ENCODE data around the gene MSS51.
A peak's percentile ranks its signal among the peaks of the same experiment; 100 is the strongest.

MSS51 gene

DNA sequence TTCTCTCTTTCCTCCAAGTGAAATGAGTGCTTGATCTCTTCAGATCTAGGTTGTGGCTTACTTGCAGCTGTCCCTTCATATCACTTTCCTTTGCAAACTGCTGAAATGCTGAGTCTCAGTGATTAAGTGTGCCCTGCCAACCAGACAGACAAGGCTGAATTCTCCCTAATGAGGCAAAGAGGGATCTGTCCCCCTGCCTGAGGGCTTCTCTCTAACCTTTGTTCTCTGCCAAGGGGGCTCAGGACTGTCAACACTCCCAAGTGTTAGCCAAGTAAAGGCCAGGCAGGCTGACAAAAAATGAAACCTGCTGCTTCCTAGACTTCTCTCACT lies at the start of gene MSS51:
Gene MSS51, minus strand, starts transcription at position 24 of the 330 bp plus-strand sequence. CDS start 5,277 bp downstream, outside the sequence.
- no peak for FAIRE-seq

DNA sequence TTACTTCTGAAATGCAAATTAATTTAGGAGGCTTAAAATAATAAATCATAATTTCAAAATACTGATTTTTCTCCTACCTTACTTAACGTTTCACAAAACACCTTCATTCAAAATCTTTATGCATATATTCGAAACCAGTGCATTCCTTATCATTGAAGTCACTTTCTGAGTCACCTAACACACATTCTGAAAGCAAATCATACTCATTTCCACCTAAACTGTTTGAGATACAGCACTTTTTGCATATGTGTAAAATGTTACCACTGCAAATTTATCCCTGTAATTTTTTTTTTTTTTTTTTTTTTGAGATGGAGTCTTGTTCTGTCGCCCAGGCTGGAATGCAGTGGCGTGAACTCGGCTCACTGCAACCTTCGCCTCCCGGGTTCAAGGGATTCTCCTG lies 46.8 kb upstream of the MSS51 start:
- no peak for FAIRE-seq

DNA sequence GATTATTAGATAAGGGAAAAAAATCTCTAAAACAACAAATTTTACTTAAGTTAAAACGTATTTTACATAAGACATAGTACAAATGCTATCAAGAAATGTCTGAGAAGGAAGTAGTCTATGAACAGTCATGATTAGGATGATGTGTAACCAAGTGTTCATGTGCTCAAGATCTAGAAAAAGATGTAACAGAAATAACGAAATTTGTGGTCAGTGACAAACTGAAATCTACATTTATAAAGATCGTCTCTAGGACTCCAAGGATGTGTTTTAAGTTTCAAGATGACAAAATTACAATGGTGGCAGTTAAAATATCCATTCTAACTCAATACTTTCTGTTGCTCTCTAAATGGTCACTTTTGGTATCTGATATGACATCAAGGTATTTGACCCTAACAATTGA lies 45.3 kb upstream of the MSS51 start:
- no peak for FAIRE-seq

DNA sequence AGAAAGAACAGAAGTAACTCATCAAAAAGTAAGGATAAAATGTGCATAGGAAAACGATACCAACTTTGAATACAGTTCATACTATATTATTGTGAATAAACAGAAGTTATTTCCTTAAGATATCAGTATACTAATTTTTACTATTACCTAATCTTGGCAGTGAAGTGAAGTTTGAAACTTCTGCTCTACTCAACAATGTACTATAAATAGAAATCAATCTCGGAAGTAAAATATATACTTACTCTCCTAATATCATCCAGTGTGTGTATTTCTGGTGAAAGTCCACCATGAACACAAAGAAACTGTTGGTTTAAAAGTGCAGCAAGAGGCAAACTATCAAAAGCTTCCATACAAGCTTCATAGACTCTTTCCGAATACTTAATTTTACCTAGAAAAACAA lies 37.9 kb upstream of the MSS51 start:
- no peak for FAIRE-seq

DNA sequence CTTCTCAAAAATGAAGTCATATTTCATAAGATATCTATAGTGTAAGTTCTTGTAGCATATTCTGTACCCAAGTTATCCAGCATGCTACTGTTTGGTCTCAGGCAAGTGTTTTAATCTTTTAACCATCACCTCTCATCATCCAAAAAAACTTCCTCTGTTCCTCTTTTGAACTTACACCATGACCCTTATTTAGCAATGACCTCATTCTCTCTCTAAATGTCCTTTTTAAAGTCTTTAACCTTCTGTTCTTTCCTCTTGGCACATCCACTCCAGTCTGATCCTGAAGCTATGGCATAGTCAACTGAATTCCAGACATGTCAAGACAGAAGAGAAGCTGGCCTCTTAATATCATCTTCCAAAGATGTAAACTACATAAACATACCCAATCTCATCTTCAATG lies 36.2 kb upstream of the MSS51 start:
- no peak for FAIRE-seq

DNA sequence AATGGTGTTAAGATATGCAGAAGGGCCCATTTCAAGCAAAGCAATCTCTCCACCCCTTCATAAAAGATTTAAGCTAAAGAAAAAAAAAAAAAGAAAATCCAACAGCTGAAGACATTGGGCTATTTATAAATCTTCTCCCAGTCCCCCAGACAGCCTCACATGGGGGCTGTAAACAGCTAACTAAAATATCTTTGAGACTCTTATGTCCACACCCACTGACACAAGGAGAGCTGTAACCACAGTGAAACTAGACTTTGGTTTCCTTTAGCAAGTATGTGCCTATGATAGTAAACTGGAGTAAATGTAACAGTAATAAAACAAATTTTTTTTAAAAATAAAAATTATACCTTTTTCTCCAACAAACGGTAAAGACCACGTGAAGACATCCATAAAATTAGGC lies 33.8 kb upstream of the MSS51 start:
- no peak for FAIRE-seq

DNA sequence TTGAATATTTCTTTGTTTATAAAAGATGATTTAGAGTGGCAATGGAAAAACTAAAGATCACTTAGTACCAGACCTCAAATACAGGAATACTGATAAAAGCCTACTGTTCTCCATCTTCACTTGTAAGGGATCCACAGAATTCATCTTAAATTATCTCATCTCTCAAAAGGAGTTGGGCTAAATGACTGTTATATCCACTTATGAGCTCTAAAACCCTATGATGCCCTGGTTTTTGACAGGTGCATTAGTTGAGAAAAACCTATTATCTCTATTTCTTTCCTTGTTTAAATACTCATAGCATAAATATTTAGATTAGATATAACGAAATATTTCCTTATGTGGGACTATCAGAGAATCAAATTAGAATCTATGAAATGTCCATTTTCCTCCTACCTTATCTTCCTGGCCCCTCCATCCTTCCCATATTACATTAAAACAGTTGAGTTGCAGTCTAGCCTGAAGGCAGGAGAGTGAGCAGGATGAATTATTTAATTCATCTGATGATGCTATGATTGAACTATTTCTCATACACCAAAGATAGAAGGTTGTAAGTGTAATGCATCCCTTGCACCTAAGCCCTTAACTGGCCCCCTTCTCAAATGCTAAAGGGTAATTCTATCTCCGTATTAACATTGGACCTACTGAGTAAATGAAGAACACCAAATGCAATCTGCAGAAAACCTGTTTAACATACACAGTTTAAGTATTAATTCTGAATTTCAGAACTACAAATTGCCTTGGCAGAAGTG lies 32.8 kb upstream of the MSS51 start:
- no peak for FAIRE-seq

DNA sequence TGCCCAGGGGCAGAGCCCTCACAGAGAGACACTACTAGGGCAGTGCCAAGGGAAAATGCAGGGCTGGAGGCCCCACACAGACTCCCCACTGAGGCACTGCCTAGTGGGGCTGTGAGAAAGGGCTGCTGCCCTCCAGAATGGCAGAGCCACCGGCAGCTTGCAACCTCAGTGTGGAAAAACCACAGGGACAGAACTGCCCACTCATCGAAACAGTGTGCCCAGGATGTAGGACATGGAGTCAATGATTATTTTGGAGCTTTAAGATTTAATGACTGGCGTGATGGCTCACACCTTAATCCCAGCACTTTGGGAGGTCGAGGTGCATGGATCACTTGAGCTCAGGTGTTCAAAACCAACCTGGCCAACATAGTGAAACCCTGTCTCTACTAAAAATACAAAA lies 27.5 kb upstream of the MSS51 start:
- FAIRE-seq = no peak

DNA sequence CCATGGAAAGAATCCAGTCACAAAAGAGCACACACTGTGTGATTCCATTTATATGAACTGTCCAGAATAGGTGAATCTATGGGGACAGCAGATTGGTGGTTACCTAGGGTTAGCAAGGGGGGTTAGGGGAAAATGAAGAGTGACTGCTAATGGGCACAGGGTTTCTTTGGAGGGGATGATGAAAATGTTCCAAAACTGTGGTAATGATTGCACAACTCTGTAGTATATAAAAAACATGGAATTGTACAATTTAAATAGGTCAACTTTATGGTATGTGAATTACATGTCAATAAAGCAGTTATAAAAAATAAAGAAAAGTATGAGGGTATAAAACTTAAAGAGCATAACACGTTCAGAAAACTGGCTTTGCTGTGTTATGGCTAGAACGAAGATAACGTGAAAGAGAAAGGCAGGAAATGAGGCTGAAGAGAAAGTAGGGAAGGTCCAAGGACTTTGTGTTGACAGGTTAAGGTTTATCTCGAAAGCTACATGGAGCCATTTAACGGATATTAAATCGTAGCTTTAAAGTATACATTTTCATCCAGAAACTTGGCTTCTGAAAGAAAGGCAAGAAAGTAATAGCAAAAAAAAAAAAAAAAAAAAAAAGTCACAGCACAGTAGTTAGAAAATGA lies 26.4 kb upstream of the MSS51 start:
- FAIRE-seq = no peak

DNA sequence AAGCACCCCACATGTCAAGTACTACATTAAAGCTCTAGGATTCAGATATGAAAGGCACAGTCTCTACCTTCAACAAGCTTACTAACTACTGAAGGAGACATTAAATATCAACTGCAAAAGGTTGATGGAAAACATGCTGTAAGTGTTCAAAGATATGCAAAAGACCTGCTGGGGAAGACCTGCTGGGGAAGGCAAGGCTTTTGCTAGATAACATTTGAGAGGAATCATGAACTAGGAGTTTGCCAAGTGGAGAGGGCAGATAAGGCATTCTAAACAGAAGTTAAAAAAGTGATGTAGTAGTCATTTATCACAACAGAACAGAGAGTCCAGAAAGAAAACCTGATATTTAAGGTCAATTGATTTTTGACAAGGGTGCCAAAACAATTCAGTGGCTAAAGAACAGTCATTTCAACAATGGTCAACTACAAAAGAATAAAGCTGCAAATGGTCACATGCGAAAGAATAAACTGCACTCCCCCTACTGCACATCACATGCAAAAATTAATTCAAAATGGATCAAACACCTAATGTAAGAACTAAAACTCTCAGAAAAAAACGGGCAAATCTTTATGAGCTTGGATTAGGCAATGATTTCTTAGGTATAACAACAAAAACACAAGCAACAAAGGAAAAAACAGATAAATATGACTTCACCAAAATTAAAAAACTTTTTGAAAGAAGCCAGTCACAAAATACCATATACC lies 23.0 kb upstream of the MSS51 start:
- FAIRE-seq = peak; percentile 47

DNA sequence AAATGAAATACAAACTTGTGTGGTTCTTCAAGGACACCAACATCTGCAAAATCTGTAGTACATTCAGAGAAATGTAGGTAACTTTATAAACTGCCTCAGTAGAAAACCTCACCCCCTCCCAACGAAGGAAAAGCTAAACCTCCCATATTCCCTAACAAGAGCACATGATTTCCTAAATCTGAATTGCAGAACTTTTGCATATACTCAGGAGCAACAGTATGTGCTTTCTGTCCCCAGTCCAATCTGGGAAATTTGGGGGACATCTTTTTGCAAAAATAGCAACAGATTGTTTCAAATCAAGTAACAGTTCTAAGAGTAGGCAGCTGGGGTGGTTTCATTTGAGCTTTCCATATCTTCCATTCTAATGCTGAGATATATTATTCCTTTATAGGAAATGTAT lies 15.8 kb upstream of the MSS51 start:
- no peak for FAIRE-seq

DNA sequence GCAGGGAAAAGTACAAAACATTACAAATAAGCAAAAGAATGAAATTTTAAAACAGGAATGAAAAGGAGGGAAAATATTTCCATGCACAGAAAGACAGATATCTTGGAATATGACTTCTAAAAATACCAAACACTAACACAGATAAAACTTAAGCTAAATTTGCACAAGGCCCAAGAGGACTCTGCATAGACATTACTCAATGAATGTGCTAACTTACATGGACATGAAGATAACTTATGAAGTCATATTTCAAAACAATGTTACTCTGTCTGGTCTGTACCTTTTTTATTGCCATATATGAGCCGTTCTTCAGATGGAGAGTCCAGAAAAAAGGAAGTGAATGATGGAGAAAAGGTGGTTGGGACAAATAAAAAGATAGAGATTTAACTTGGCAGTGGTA lies 15.0 kb upstream of the MSS51 start:
- no peak for FAIRE-seq

DNA sequence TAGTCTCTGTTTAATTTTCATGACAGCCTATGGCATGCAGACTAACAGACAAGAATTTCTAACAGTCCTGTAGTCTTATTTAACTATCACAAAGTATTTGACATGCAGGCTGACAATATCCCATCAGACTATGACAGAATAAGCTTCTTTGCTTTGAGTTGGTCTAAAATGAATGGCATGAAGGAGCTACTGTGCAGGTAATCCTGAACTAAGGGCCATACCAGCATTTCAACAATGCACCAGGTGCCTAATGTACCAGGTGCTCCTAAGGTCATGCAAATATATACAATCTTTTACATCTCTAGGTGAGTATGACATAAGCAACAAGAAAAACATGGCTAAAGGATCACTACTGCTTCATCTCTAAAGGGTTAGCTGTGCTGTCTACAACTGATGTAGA lies 13.6 kb upstream of the MSS51 start:
- no peak for FAIRE-seq

DNA sequence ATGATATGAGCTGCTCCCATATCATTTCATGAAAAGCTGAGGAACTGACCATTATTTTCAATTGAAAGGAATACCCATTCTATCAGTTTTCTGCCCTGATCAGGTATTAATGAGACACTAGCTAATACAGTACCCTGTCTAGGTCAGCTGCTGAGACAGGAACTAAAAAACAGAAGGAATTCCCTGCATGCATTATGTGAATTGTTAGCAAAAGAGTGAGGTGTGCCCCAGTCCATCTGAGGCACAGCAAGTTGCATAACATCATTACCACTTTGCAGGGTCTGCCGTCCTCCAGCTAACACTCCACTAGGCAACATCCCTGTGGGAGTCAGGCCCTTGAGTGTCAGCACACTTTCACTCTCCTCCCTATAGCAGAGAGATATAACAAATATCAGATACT lies 11.1 kb upstream of the MSS51 start:
- FAIRE-seq = no peak

DNA sequence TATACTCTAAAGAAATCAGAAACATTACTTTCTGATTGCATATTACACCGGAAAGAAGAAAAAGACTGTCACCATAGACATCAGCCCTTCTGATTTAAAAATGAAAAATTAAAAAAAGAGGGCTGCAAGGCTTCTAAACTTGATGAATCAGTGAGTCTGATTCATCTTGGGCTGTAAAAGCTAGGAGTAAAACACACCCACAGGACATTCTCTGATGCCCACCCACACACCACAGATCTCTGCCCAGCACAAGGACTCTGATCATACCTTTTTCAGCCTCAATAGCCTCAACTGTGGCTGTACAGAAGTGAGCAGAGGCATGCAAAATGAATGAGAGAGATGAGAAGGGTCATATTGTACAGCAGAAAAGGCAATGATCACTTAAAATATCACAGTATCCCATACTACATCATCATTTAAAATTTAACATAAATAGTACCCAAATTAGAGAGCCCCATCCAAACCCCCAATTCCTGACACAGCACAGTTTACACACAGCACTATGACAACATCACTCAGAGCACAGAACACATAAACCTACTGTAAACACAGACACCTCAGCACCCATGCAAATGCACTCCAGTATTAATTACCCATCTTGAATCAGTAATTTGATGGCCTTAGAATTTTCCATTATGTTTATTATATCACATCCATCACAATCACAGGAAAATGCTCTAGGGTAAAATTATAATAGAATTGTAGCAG lies 6.4 kb upstream of the MSS51 start:
- no peak for FAIRE-seq

DNA sequence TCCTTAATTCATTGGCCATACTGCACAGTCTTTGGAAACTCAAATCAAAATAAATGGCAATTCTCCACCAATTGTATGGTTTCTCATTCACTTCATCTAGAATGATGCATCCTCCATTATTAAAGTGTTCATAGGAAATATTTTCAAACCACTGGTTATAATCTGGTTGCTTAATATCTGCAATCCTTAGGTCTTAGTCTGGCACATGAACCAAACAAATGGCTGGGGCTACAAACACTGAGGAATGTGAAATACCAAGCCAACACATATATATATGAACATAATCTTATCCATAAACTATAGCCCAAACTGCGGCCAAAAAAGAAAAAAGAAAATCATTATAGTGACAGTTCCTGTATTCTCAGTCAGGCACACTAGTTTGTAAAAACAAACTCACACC lies 5.7 kb upstream of the MSS51 start:
- FAIRE-seq = no peak

DNA sequence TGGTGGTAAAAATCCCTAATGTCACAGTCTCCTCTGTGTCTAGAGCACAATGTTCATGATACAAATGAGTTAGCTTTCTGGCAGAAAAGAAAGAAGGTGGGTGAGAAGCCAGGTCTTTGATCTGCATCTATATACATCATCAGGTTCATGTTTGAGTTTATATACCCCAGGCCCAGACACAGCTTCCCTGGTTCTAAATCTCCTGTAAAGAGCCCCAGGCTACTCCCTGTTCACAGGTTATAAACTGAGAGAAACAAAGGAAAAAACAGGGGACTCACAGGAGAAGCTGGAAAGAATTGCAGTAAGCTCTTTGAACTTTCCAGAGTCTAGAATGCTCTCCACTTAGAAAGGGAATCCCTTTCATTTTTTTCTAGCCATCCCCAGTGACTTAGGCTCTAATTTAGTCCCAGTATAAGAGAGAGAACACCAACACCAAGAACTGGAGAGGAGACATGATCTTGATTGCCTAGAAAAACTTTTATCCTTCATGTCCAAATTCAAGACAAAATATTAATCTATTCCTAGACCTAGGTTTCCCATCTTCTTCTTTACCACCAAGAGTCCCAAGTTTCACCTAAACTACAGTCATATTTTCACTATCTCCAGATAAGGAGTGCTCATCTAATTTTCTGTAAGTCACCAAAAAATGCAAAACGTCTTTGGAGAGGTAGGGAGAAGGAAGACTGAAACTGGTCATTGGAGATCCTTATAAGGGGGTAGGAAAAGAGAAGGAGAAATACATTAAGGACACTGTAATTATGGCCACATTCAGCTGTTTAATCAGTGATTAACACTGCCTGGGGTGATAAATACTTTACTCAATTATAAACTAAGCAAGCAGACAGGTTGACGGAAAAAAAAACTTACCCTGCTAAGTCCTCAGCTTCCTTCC lies 469 bp downstream of the MSS51 start:
- no peak for FAIRE-seq

DNA sequence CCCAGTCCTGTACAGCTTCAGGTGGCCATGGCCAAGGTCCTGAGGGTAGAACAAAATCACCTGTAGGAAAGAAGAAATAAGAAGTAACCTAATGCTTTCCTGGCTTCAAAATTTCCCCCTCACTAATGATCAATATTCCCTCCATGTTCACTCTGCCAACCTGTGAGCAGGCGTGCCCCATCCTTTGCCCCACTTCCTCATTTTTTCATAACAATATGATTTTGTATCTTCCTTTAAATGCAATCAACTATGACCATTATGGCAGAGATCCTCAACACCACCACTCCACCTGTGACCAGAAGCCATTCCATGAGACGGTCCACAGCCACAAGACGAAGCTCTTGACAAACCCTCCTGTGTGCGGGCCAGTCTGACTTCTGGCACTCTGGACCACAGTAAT lies 7.0 kb downstream of the MSS51 start:
- FAIRE-seq = no peak

DNA sequence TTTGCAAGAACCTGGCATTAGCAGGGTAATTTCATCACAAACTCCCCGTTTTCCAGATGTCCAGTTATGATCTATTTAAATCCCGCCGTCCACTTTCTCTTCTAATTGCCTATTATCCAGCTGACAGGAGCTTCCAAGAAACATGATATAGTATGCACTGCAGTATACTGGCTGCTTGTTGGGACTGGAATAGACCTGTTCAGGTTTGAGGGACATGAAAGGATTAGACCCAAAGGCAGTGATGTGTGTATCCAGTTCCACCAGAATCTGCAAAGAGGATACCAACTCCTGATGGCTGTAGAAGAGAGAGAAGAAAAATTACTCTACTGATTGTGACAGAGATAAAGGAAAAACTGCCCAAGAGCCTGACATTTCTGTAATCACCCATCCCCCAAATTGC lies 8.9 kb downstream of the MSS51 start:
- FAIRE-seq = no peak

DNA sequence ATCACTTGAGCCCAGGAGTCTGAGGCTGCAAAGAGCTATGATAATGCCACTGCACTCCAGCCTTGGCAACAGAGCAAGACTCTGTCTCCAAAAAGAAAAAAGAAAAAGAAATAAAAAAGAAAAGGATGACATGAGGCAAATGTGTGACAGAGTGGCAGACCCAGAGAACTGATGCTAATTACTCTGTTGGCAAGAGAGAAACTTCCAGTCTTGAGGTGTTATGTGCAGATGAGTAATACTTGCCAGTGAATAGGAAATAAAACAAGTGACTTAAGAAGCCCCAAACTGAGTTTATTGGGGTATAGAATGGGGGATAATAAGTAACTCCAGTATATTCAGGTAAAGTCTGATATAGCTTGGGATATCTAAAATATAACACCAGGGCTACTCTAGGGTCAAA lies 10.1 kb downstream of the MSS51 start:
- FAIRE-seq = no peak

DNA sequence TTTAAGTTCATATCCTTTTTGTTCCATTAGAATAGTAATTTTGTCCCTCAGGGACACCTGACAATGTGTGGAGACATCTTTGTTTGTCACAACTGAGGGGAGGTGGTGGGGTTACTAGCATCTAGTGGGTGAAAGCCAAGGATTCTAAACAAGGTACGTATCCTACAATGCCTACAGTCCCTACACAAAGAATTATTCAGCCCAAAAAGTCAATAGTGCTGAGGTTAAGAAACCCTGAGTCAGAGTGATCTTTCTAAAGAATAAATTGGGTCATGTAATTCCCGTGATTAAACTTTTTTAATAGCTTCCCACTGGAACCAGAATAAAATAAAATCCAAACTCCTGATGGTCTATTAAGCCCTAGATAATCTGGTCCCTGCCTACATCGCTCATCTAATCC lies 16.8 kb downstream of the MSS51 start:
- no peak for FAIRE-seq

DNA sequence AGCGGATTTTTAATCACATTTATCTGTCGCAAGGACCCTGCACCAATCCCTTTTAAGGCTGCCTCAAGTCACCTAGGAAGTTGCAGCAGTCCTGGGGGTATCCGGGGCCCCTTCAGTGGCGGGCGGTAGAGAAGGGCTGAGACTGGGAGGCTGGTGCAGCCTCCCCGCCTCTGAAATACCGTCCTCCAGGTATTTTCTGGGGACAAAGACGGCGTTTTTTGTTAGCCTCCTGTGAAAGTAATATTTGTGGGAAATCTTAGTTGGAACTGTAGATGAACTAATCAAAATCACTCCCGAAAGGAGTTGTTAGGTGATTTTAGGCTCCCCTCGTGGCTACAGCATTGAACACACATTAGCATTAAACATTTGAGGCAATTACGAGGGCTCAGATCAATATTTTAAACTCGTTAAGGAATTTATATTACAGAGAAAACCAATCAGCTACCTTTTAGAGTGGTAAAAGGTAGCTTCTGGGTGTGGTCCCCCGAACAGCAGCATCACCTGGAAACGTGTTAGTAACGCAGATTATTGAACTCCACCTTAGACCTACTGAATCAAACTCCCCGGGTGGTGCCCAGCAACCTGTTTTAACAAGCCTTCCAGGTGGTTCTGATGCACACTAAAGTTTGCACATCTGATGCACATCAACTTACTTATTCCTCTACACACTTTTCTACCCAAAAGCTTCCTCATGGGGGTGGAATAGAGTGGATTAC lies 19.0 kb downstream of the MSS51 start:
- FAIRE-seq = no peak
